SK-N-SH treated with all-trans-retinoic acid at 6 μM for 48 hours (cell line): ENCODE measurements around the gene INPP4B.

Experiments
- BACH2 ChIP-seq: fragments of 250-450 bp; sonication (Bioruptor Pico); IDR thresholded peaks from 2 replicates; pipeline ENCODE4 v1.9.0; 2021; ENCODE audit warnings: mild to moderate bottlenecking, borderline replicate concordance
- ZNF70 ChIP-seq: fragments of 450-650 bp; formaldehyde crosslinking; IDR thresholded peaks from 2 replicates; pipeline ENCODE4 v1.5.0; 2020; ENCODE audit warnings: mild to moderate bottlenecking, moderate library complexity

DNA sequence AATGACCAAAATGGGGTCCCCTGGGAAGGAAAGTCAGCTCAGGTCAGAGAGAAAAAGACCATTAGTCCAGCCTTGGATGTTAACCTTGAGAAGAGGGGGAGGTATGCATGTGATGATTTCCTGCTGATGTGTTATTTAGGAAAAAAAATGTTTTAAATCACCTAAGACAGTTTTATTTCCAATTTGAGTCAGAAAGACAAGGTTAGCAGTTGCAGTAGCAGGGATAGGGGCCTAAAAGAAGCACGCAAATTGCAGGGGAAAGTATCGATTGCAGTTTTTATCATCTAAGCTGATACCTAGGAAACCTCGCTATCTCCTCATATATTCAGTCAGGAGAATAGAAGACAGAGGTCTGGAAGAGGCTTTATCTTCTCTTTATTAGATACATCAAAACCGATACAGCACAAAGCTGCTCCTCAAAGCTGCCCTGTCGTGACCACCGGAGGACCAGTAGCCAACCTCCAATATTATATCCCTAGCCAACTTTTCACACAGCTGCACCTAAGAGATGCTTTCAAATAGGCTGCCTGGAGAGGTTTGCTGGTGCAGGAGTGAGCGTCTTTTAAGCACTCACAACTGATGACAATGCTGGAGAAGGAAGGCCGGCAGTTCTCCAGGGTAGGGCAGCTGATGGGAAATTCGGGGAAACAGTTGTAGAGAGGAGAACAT is 289.4 kb downstream of the INPP4B start:
- TF ChIP-seq ZNF70 (CRISPR knock-in tag) (no peak), BACH2 (CRISPR knock-in tag) (no peak)
